GM12878 (cell line): ENCODE data around the gene SH3BP1. TPM values are rescaled to one million over a fixed set of nuclear protein-coding genes. Genes with fewer than 3 reads are reported as not detected.

Experiments used
- ATAC-seq: fragments of 200-7000 bp; cut with Tn5 transposase; 3 replicates; pipeline ENCODE4 v1.9.1; 2020; ENCODE audit warnings: mild to moderate bottlenecking, moderate library complexity
- BruUV-seq: library from RNA; stranded (reverse); fragments of 400-500 nt; replicated peaks from 2 replicates; lab custom pipeline; 2021; lab: Mats Ljungman, UMichigan
- CTCF ChIA-PET: fragments of 300-600 bp; sonication (Branson Sonifier 250); formaldehyde crosslinking; extraction: SDS; loops from one replicate; lab custom pipeline; 2021; ENCODE audit warnings: inconsistent platforms; lab: Yijun Ruan, JAX
- POLR2A ChIA-PET: fragments of 350-600 bp; formaldehyde crosslinking; extraction: SDS; loops from one replicate; lab custom pipeline; 2021; ENCODE audit warnings: inconsistent platforms; lab: Charles Lee
- RAD21 ChIA-PET: fragments of 300-600 bp; sonication (Branson Sonifier 250); formaldehyde crosslinking; loops from one replicate; lab custom pipeline; 2023; ENCODE audit warnings: antibody characterized with exemption; ENCODE audit not compliant: unreplicated experiment; lab: Charles Lee
- SMC1A ChIA-PET: fragments of 300-600 bp; sonication (Branson Sonifier 250); formaldehyde crosslinking; loops from one replicate; lab custom pipeline; 2023; ENCODE audit not compliant: unreplicated experiment, uncharacterized antibody; lab: Charles Lee
- DNase-seq: peaks from one replicate; pipeline ENCODE4 v3.0.0-alpha.2; 2011; ENCODE audit warnings: low read depth, low spot score
- FAIRE-seq: peaks from 3 replicates; lab custom pipeline; 2011; peaks lifted over from hg19 to GRCh38; lab: Jason Lieb, UNC
- H2AFZ ChIP-seq: 2 replicates; pipeline ENCODE4 v1.6.0; 2011; ENCODE audit warnings: low read depth, low read length, control low read depth; ENCODE audit not compliant: control insufficient read depth
- H3K27ac ChIP-seq: 2 replicates; pipeline ENCODE4 v1.5.1; 2011; ENCODE audit warnings: control low read depth; ENCODE audit not compliant: control insufficient read depth, insufficient read depth
- H3K27me3 ChIP-seq, 2 experiments: replicated peaks in 1 of 2; 2 replicates each; pipeline versions ENCODE4 v1.6.0 to v1.6.1; 2011; ENCODE audit warnings: low read length in 1 of 2; ENCODE audit not compliant: control insufficient read depth in 2 of 2, insufficient read depth in 2 of 2
- H3K36me3 ChIP-seq, 2 experiments: 2 replicates each; pipeline ENCODE4 v1.5.1; 2011; ENCODE audit warnings: low read length in 1 of 2; ENCODE audit not compliant: control insufficient read depth in 2 of 2, insufficient read depth in 2 of 2
- H3K4me1 ChIP-seq: 2 replicates; pipeline ENCODE4 v1.6.1; 2011; ENCODE audit warnings: mild to moderate bottlenecking, low read length, moderate library complexity, mixed read lengths; ENCODE audit not compliant: control insufficient read depth, insufficient read depth
- H3K4me2 ChIP-seq: 2 replicates; pipeline ENCODE4 v1.6.0; 2011; ENCODE audit warnings: control low read depth; ENCODE audit not compliant: control insufficient read depth, insufficient read depth
- H3K4me3 ChIP-seq: fragments of 200-600 bp; sonication (generic); 2 replicates; pipeline ENCODE4 v1.5.1; 2016
- H3K79me2 ChIP-seq: 2 replicates; pipeline ENCODE4 v1.6.0; 2011; ENCODE audit warnings: low read length; ENCODE audit not compliant: control insufficient read depth, insufficient read depth
- H3K9ac ChIP-seq: 2 replicates; pipeline ENCODE4 v1.8.0; 2011; ENCODE audit warnings: low read length, control low read depth, mixed read lengths; ENCODE audit not compliant: control insufficient read depth, insufficient read depth
- H3K9me3 ChIP-seq: replicated peaks from 3 replicates; pipeline ENCODE4 v1.5.1; 2011; ENCODE audit warnings: mild to moderate bottlenecking, low read length; ENCODE audit not compliant: control insufficient read depth, insufficient read depth
- H4K20me1 ChIP-seq: 2 replicates; pipeline ENCODE4 v1.6.0; 2011; ENCODE audit not compliant: control insufficient read depth, insufficient read depth
- ASH2L ChIP-seq: fragments of 300-600, 200-600 bp; sonication (generic); IDR thresholded peaks from 2 replicates; pipeline ENCODE4 v1.6.1; 2017; ENCODE audit warnings: low read depth, mild to moderate bottlenecking, borderline replicate concordance
- CEBPZ ChIP-seq: fragments of 150-350 bp; IDR thresholded peaks from 2 replicates; pipeline ENCODE4 v1.6.1; 2016; ENCODE audit warnings: low read depth, low read length
- CHD4 ChIP-seq: fragments of 200-600 bp; sonication (generic); IDR thresholded peaks from 2 replicates; pipeline ENCODE4 v1.6.1; 2016; ENCODE audit warnings: mild to moderate bottlenecking
- KLF5 ChIP-seq: fragments of 450-650 bp; IDR thresholded peaks from 2 replicates; pipeline ENCODE4 v1.6.1; 2014; ENCODE audit warnings: mild to moderate bottlenecking; ENCODE audit not compliant: partially characterized antibody
- NFYB ChIP-seq: IDR thresholded peaks from 2 replicates; pipeline ENCODE4 v1.6.1; 2011; ENCODE audit warnings: low read depth, mild to moderate bottlenecking, low read length, improper control_type of control experiment, moderate library complexity; ENCODE audit not compliant: insufficient read depth
- RBBP5 ChIP-seq: fragments of 200-600 bp; sonication (generic); conservative IDR thresholded peaks from 2 replicates; pipeline ENCODE4 v1.6.1; 2016
- RCOR1 ChIP-seq: conservative IDR thresholded peaks from 2 replicates; pipeline ENCODE4 v1.6.1; 2012; ENCODE audit warnings: low read depth, low read length, improper control_type of control experiment
- SRF ChIP-seq, 2 experiments: IDR thresholded peaks; 2 replicates each; pipeline ENCODE4 v1.6.1; 2011; ENCODE audit warnings: low read depth in 2 of 2, low read length in 2 of 2, mild to moderate bottlenecking in 1 of 2, moderate library complexity in 1 of 2
- STAT3 ChIP-seq: IDR thresholded peaks from 2 replicates; pipeline ENCODE4 v1.6.1; 2011; ENCODE audit warnings: low read depth, low read length, improper control_type of control experiment
- TARDBP ChIP-seq: IDR thresholded peaks from 2 replicates; pipeline ENCODE4 v1.6.1; 2016; ENCODE audit warnings: borderline replicate concordance
- TCF3 ChIP-seq: IDR thresholded peaks from 2 replicates; pipeline ENCODE4 v1.6.1; 2012; ENCODE audit warnings: low read depth, mild to moderate bottlenecking, low read length, borderline replicate concordance; ENCODE audit not compliant: insufficient read depth
- ZNF207 ChIP-seq: fragments of 450-650 bp; IDR thresholded peaks from 2 replicates; pipeline ENCODE4 v1.6.1; 2014; ENCODE audit warnings: antibody characterized with exemption, mild to moderate bottlenecking, borderline replicate concordance
- ZNF622 ChIP-seq: fragments of 450-650 bp; IDR thresholded peaks from 2 replicates; pipeline ENCODE4 v1.6.1; 2017; ENCODE audit warnings: mild to moderate bottlenecking, inconsistent platforms
- WGBS: methylation state at CpG from one replicate; pipeline ENCODE4 v1.1.6; 2016; ENCODE audit warnings: low lambda C conversion rate; ENCODE audit not compliant: insufficient replicate concordance, insufficient coverage; ENCODE audit errors: missing lambda C conversion rate; 5-methylcytosine and 5-hydroxymethylcytosine counted together
- in situ Hi-C: fragments of 300-500 bp; cut with MboI; formaldehyde crosslinking; loops from 9 replicates; pipeline ENCODE4 v1.14.3; 2018; ENCODE audit warnings: mixed read lengths
- intact Hi-C: fragments of 100-400 bp; cut with micrococcal nuclease; formaldehyde crosslinking; loops from one replicate; pipeline ENCODE4 v1.14.2; 2022; ENCODE audit not compliant: unreplicated experiment
- polyA plus RNA-seq, 11 experiments: library from polyadenylated mRNA; depleted of rRNA in 4 of 11; unstranded in 6 of 11; stranded (reverse) in 5 of 11; fragments of >200 nt; fragmentation: Nextera tagmentation in 4 of 11; fragmentation: Illumina TruSeq in 1 of 11; extraction: Ambion mirVana in 4 of 11; extraction: Trizol in 1 of 11; gene quantifications; 1 replicate in 1 of 11; 2 replicates in 10 of 11; pipeline versions ENCODE4 v1.2.1 to v1.2.3, GENCODE V29; 2011 to 2016; ENCODE audit warnings: inconsistent platforms in 2 of 11, missing spikeins in 2 of 11, low read depth in 1 of 11
- total RNA-seq, 4 experiments: library from RNA; depleted of rRNA in 3 of 4; stranded (reverse); fragments of >200 nt in 3 of 4; fragmentation: Illumina TruSeq in 1 of 4; extraction: Trizol in 1 of 4; gene quantifications; 2 replicates each; pipeline versions ENCODE4 v1.2.1 to v1.2.3, GENCODE V29; 2013 to 2021
- TF ChIP-seq, protein P1 (sequence below): IDR thresholded peaks from 2 replicates; pipeline ENCODE4 v1.6.1; 2012; ENCODE audit warnings: low read length, inconsistent platforms
- TF ChIP-seq, protein P2 (sequence below): fragments of 450-650 bp; formaldehyde crosslinking; IDR thresholded peaks from 2 replicates; pipeline ENCODE4 v1.5.0; 2022; ENCODE audit warnings: mild to moderate bottlenecking, missing genetic modification characterization

The SH3BP1 gene
- total and polyA plus RNA-seq, 10 of the 15 experiments (the other 5 are each of a cell fraction or from before 2014, with no cell fraction given), result 0.29 to 70.5 (median 22.5) TPM

- Histone ChIP-seq H3K36me3 (peaks cover 20 to 26% of the 10 kb centered on the region in 2 experiments), H3K4me3 (no peak overlapping the region), H3K79me2 (no peaks in the 10 kb centered on the region), H3K27ac (no peak overlapping the region), H3K9me3 (no peaks in the 10 kb centered on the region), H3K27me3 (no peaks in the 10 kb centered on the region), H3K4me2 (no peak overlapping the region), H4K20me1 (no peaks in the 10 kb centered on the region), H3K9ac (no peak overlapping the region), H2AFZ (no peak overlapping the region), H3K4me1 (peaks cover 6% of the 10 kb centered on the region)
- FAIRE-seq (no peak), DNase-seq (no peak), ATAC-seq (no peak)
- CTCF ChIA-PET, result interaction anchor here (0.7 to 14.9 kb wide), 5 partner anchors 12 to 61 kb away, joined by 3 to 275 read pairs (median 12); partner anchors contain the start of genes LGALS1, NOL12 and SH3BP1
- intact Hi-C loops, result no loop called here
- no peak for TF ChIP-seq NFYB
- TF ChIP-seq, protein P1, sequence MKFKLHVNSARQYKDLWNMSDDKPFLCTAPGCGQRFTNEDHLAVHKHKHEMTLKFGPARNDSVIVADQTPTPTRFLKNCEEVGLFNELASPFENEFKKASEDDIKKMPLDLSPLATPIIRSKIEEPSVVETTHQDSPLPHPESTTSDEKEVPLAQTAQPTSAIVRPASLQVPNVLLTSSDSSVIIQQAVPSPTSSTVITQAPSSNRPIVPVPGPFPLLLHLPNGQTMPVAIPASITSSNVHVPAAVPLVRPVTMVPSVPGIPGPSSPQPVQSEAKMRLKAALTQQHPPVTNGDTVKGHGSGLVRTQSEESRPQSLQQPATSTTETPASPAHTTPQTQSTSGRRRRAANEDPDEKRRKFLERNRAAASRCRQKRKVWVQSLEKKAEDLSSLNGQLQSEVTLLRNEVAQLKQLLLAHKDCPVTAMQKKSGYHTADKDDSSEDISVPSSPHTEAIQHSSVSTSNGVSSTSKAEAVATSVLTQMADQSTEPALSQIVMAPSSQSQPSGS, result no peak
- TF ChIP-seq RBBP5, result no peak
- no peak for TF ChIP-seq KLF5
- TF ChIP-seq ZNF207, result no peak
- TF ChIP-seq RCOR1, result no peak
- TF ChIP-seq TCF3, result no peak
- no peak for TF ChIP-seq SRF (IDR thresholded peaks at IDR 0.05; ENCODE audit: low read depth in 2 of 2, low read length in 2 of 2)
- TF ChIP-seq STAT3, result no peak
- TF ChIP-seq TARDBP, result no peak
- TF ChIP-seq ASH2L, result no peak
- no peak for TF ChIP-seq CEBPZ
- TF ChIP-seq CHD4, result no peak
- TF ChIP-seq, protein P2, sequence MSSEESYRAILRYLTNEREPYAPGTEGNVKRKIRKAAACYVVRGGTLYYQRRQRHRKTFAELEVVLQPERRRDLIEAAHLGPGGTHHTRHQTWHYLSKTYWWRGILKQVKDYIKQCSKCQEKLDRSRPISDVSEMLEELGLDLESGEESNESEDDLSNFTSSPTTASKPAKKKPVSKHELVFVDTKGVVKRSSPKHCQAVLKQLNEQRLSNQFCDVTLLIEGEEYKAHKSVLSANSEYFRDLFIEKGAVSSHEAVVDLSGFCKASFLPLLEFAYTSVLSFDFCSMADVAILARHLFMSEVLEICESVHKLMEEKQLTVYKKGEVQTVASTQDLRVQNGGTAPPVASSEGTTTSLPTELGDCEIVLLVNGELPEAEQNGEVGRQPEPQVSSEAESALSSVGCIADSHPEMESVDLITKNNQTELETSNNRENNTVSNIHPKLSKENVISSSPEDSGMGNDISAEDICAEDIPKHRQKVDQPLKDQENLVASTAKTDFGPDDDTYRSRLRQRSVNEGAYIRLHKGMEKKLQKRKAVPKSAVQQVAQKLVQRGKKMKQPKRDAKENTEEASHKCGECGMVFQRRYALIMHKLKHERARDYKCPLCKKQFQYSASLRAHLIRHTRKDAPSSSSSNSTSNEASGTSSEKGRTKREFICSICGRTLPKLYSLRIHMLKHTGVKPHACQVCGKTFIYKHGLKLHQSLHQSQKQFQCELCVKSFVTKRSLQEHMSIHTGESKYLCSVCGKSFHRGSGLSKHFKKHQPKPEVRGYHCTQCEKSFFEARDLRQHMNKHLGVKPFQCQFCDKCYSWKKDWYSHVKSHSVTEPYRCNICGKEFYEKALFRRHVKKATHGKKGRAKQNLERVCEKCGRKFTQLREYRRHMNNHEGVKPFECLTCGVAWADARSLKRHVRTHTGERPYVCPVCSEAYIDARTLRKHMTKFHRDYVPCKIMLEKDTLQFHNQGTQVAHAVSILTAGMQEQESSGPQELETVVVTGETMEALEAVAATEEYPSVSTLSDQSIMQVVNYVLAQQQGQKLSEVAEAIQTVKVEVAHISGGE (CRISPR knock-in tag), result no peak
- TF ChIP-seq ZNF622, result no peak
- RAD21 ChIA-PET, result interaction anchor here (0.7 to 1.0 kb wide), 3 partner anchors 8 to 40 kb away, joined by 3 read pairs; no protein-coding TSS in a partner anchor
- WGBS, result 88% methylated on average over 7 of the region's 7 CpGs
- in situ Hi-C loops, result no loop called here
- no TSS peak for BruUV-seq
- POLR2A ChIA-PET, result interaction anchor here (0.5 to 0.6 kb wide), 2 partner anchors 12 to 84 kb away, joined by 5 to 6 read pairs; no protein-coding TSS in a partner anchor
- SMC1A ChIA-PET, result interaction anchor here (0.7 to 2.0 kb wide), 3 partner anchors 17 to 56 kb away, joined by 3 to 6 read pairs (median 4); partner anchors contain the start of gene LGALS1
These were observed 19.5 kb upstream of the SH3BP1 start for GRCh38 chr22:37619991-37620390.
